ENCODE data around the gene IP6K1.
A peak's percentile ranks its signal among the peaks of the same experiment; 100 is the strongest.

The IP6K1 gene

GRCh38 chr3:49788056-49788455 is 1.7 kb upstream of the IP6K1 start:
- H3K9ac ChIP-seq (ENCODE audit: low read depth, low read length, poor library complexity, severe bottlenecking): no peak overlapping the region
- no peaks in the 10 kb centered on the region for H3K36me3 ChIP-seq (ENCODE audit: insufficient read depth, low read length)
- H3F3A ChIP-seq (ENCODE audit: low read depth): no peaks in the 10 kb centered on the region
- TF ChIP-seq CTCF (conservative IDR thresholded peaks at IDR 0.05; ENCODE audit: low read length) (no peak), EZH2phosphoT487 (IDR thresholded peaks at IDR 0.05; ENCODE audit: borderline replicate concordance) (no peak)
- H2AFZ ChIP-seq (ENCODE audit: low read length): no peak overlapping the region
- no peak overlapping the region for H3K4me2 ChIP-seq (ENCODE audit: low read depth, low read length, poor library complexity, severe bottlenecking)
- H3K79me2 ChIP-seq (ENCODE audit: insufficient read depth, low read length): peaks cover 40% of the 10 kb centered on the region
- no peaks in the 10 kb centered on the region for H3K9me2 ChIP-seq (replicated peaks; ENCODE audit: low read depth, low read length)
- H3K4me3 ChIP-seq (ENCODE audit: low read length, poor library complexity, severe bottlenecking): no peak overlapping the region
- H3K27me3 ChIP-seq (ENCODE audit: insufficient read depth, low read length, poor library complexity, severe bottlenecking): no peaks in the 10 kb centered on the region
- H3K4me1 ChIP-seq (ENCODE audit: insufficient read depth, low read length, poor library complexity, severe bottlenecking): peaks cover 41% of the 10 kb centered on the region
- no peaks in the 10 kb centered on the region for H3K9me3 ChIP-seq (ENCODE audit: insufficient read depth, low read depth, low read length)
- H4K20me1 ChIP-seq (ENCODE audit: insufficient read depth, low read length, poor library complexity, severe bottlenecking): no peaks in the 10 kb centered on the region

GRCh38 chr3:49787536-49787935 is 1.2 kb upstream of the IP6K1 start:
- H3K4me1 ChIP-seq (ENCODE audit: insufficient read depth, low read length, poor library complexity, severe bottlenecking): peaks cover 41% of the 10 kb centered on the region
- no peaks in the 10 kb centered on the region for H3K9me2 ChIP-seq (replicated peaks; ENCODE audit: low read depth, low read length)
- H3K9ac ChIP-seq (ENCODE audit: low read depth, low read length, poor library complexity, severe bottlenecking): peak overlapping the region; percentile 86
- no peaks in the 10 kb centered on the region for H3F3A ChIP-seq (ENCODE audit: low read depth)
- H4K20me1 ChIP-seq (ENCODE audit: insufficient read depth, low read length, poor library complexity, severe bottlenecking): no peaks in the 10 kb centered on the region
- H3K4me2 ChIP-seq (ENCODE audit: low read depth, low read length, poor library complexity, severe bottlenecking): peak overlapping the region; percentile 97
- no peaks in the 10 kb centered on the region for H3K9me3 ChIP-seq (ENCODE audit: insufficient read depth, low read depth, low read length)
- peaks cover 45% of the 10 kb centered on the region for H3K79me2 ChIP-seq (ENCODE audit: insufficient read depth, low read length)
- H2AFZ ChIP-seq (ENCODE audit: low read length): no peak overlapping the region
- H3K27me3 ChIP-seq (ENCODE audit: insufficient read depth, low read length, poor library complexity, severe bottlenecking): no peaks in the 10 kb centered on the region
- TF ChIP-seq EZH2phosphoT487 (IDR thresholded peaks at IDR 0.05; ENCODE audit: borderline replicate concordance): no peak
- no peak for TF ChIP-seq CTCF (conservative IDR thresholded peaks at IDR 0.05; ENCODE audit: low read length)
- peak overlapping the region; percentile 88 for H3K4me3 ChIP-seq (ENCODE audit: low read length, poor library complexity, severe bottlenecking)
- no peaks in the 10 kb centered on the region for H3K36me3 ChIP-seq (ENCODE audit: insufficient read depth, low read length)

GRCh38 chr3:49787182-49787464 is 781 bp upstream of the IP6K1 start:
- no peaks in the 10 kb centered on the region for H3K36me3 ChIP-seq (ENCODE audit: insufficient read depth, low read length)
- H3K9ac ChIP-seq (ENCODE audit: low read depth, low read length, poor library complexity, severe bottlenecking): peak overlapping the region; percentile 86
- peaks cover 41% of the 10 kb centered on the region for H3K4me1 ChIP-seq (ENCODE audit: insufficient read depth, low read length, poor library complexity, severe bottlenecking)
- peak overlapping the region; percentile 87; the same call in 1 of the 2 replicates for H2AFZ ChIP-seq (ENCODE audit: low read length)
- peak overlapping the region; percentile 88 for H3K4me3 ChIP-seq (ENCODE audit: low read length, poor library complexity, severe bottlenecking)
- TF ChIP-seq EZH2phosphoT487 (IDR thresholded peaks at IDR 0.05; ENCODE audit: borderline replicate concordance): no peak
- TF ChIP-seq CTCF (conservative IDR thresholded peaks at IDR 0.05; ENCODE audit: low read length): no peak
- H3K79me2 ChIP-seq (ENCODE audit: insufficient read depth, low read length): peaks cover 49% of the 10 kb centered on the region
- H3K9me2 ChIP-seq (replicated peaks; ENCODE audit: low read depth, low read length): no peaks in the 10 kb centered on the region
- no peaks in the 10 kb centered on the region for H3K27me3 ChIP-seq (ENCODE audit: insufficient read depth, low read length, poor library complexity, severe bottlenecking)
- no peaks in the 10 kb centered on the region for H4K20me1 ChIP-seq (ENCODE audit: insufficient read depth, low read length, poor library complexity, severe bottlenecking)
- peak overlapping the region; percentile 97 for H3K4me2 ChIP-seq (ENCODE audit: low read depth, low read length, poor library complexity, severe bottlenecking)
- no peaks in the 10 kb centered on the region for H3K9me3 ChIP-seq (ENCODE audit: insufficient read depth, low read depth, low read length)
- H3F3A ChIP-seq (ENCODE audit: low read depth): no peaks in the 10 kb centered on the region

Data from Loucy (cell line).